PC-3 (cell line): ENCODE data around the gene LTBP3.

Source experiments
- EZH2phosphoT487 ChIP-seq: fragments of 300-600 bp; sonication (generic); IDR thresholded peaks from 2 replicates; pipeline ENCODE4 v1.6.1; 2018; ENCODE audit warnings: mild to moderate bottlenecking, antibody characterized with exemption, low read length, borderline replicate concordance
- TF ChIP-seq, protein P1 (sequence below): fragments of 300-600 bp; sonication (generic); conservative IDR thresholded peaks from 2 replicates; pipeline ENCODE4 v1.5.1; 2017; ENCODE audit warnings: antibody characterized with exemption, low read depth, mild to moderate bottlenecking, low read length

DNA sequence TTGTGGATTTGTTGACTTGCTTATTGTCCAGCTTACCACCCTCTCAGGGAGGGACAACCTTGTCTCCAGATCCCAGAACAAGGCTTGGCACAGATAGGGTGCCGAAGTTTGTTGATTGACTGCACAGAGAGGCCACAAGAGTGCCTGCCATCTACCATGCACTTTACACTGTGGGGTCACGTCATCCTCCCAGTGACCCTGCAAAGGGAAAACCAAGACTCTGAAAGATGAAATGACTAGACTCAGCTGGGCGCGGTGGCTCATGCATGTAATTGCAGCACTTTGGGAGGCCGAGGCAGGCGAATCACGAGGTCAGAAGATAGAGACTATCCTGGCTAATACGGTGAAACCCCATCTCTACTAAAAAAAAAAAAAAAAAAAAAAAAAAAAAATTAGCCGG is 4.6 kb upstream of the LTBP3 start:
- TF ChIP-seq, protein P1, sequence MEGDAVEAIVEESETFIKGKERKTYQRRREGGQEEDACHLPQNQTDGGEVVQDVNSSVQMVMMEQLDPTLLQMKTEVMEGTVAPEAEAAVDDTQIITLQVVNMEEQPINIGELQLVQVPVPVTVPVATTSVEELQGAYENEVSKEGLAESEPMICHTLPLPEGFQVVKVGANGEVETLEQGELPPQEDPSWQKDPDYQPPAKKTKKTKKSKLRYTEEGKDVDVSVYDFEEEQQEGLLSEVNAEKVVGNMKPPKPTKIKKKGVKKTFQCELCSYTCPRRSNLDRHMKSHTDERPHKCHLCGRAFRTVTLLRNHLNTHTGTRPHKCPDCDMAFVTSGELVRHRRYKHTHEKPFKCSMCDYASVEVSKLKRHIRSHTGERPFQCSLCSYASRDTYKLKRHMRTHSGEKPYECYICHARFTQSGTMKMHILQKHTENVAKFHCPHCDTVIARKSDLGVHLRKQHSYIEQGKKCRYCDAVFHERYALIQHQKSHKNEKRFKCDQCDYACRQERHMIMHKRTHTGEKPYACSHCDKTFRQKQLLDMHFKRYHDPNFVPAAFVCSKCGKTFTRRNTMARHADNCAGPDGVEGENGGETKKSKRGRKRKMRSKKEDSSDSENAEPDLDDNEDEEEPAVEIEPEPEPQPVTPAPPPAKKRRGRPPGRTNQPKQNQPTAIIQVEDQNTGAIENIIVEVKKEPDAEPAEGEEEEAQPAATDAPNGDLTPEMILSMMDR, result no peak
- TF ChIP-seq EZH2phosphoT487, result no peak
